Measurements from ENCODE around the gene ZHX3. TPM values are rescaled to one million over a fixed set of nuclear protein-coding genes. Genes with fewer than 3 reads are reported as not detected.

Gene ZHX3
- total and polyA plus RNA-seq, 2 donors (not counting 1 experiment from before 2014, with no cell fraction given), result 4.3 to 22.2 TPM

- Histone ChIP-seq H3K9me3 (ENCODE audit: control extremely low read depth in 1 of 3, control insufficient read depth in 2 of 3, insufficient read depth in 1 of 3, low read length in 2 of 3) (no peaks in the 10 kb centered on the region), H3K4me1 (ENCODE audit: control insufficient read depth in 2 of 2, insufficient read depth in 2 of 2, low read length in 2 of 2) (peaks cover 6 to 13% of the 10 kb centered on the region in 2 donors), H3K9ac (ENCODE audit: low read length) (no peak overlapping the region), H3K36me3 (replicated peaks in 1 of 2; ENCODE audit: control extremely low read depth in 1 of 2, control insufficient read depth in 1 of 2, extremely low read depth in 1 of 2, insufficient read depth in 2 of 2, low read length in 1 of 2) (peaks cover 0 to 60% of the 10 kb centered on the region in 2 experiments), H3K4me3 (ENCODE audit: control extremely low read depth in 1 of 5, extremely low read depth in 1 of 5, insufficient read depth in 1 of 5, low read depth in 2 of 5, low read length in 4 of 5) (no peak overlapping the region), H3K4me2 (replicated peaks; ENCODE audit: low read depth, low read length, poor library complexity, severe bottlenecking) (no peak overlapping the region), H2AFZ (ENCODE audit: insufficient read depth, low read depth, low read length, poor library complexity, severe bottlenecking) (no peak overlapping the region), H3K27ac (ENCODE audit: low read length in 2 of 2) (no peak overlapping the region), H4K20me1 (ENCODE audit: control insufficient read depth, insufficient read depth, low read length, poor library complexity, severe bottlenecking) (no peaks in the 10 kb centered on the region), H3K27me3 (replicated peaks in 1 of 4; ENCODE audit: control extremely low read depth in 1 of 4, control insufficient read depth in 3 of 4, insufficient read depth in 4 of 4, low read length in 3 of 4) (no peaks in the 10 kb centered on the region), H3K79me2 (ENCODE audit: control insufficient read depth, insufficient read depth, low read length) (no peaks in the 10 kb centered on the region)
- no peaks in the 10 kb centered on the region for H3K27me3 Mint-ChIP-seq
- ChIA-PET CTCF (interaction anchor here (0.8 to 7.4 kb wide), 15 partner anchors 9 to 308 kb away, joined by 3 to 196 read pairs (median 8); partner anchors contain the start of gene LPIN3), POLR2A (no interaction called here)
- peaks cover 10% of the 10 kb centered on the region for H3K4me1 Mint-ChIP-seq
- TF ChIP-seq CTCF (IDR thresholded peaks at IDR 0.05) (no peak), EZH2 (IDR thresholded peaks at IDR 0.05; ENCODE audit: borderline replicate concordance, insufficient read depth, low read depth, low read length, poor library complexity, severe bottlenecking) (no peak)
- H3K9me3 Mint-ChIP-seq (ENCODE audit: insufficient read depth), result no peaks in the 10 kb centered on the region
- intact Hi-C loops (cut with micrococcal nuclease), result no loop called here
- H3K4me3 Mint-ChIP-seq, result no peak overlapping the region
- ATAC-seq (ENCODE audit: low read depth) (no peak), DNase-seq (no peak)
- WGBS (ENCODE audit: insufficient coverage), result 100% methylated on average over 3 of the region's 3 CpGs
- peak overlapping the region; percentile 24 for H3K27ac Mint-ChIP-seq
Measured at GRCh38 chr20:41171736-41172295, 145.7 kb downstream of the ZHX3 start.

- Histone ChIP-seq H3K4me3 (ENCODE audit: control extremely low read depth in 1 of 5, extremely low read depth in 1 of 5, insufficient read depth in 1 of 5, low read depth in 2 of 5, low read length in 4 of 5) (no peak overlapping the region), H3K36me3 (replicated peaks in 1 of 2; ENCODE audit: control extremely low read depth in 1 of 2, control insufficient read depth in 1 of 2, extremely low read depth in 1 of 2, insufficient read depth in 2 of 2, low read length in 1 of 2) (peaks cover 0 to 73% of the 10 kb centered on the region in 2 experiments), H3K4me2 (replicated peaks; ENCODE audit: low read depth, low read length, poor library complexity, severe bottlenecking) (no peak overlapping the region), H3K27me3 (replicated peaks in 1 of 4; ENCODE audit: control extremely low read depth in 1 of 4, control insufficient read depth in 3 of 4, insufficient read depth in 4 of 4, low read length in 3 of 4) (no peaks in the 10 kb centered on the region), H3K9ac (ENCODE audit: low read length) (no peak overlapping the region), H3K79me2 (ENCODE audit: control insufficient read depth, insufficient read depth, low read length) (no peaks in the 10 kb centered on the region), H3K9me3 (ENCODE audit: control extremely low read depth in 1 of 3, control insufficient read depth in 2 of 3, insufficient read depth in 1 of 3, low read length in 2 of 3) (no peaks in the 10 kb centered on the region), H4K20me1 (ENCODE audit: control insufficient read depth, insufficient read depth, low read length, poor library complexity, severe bottlenecking) (no peaks in the 10 kb centered on the region), H3K27ac (ENCODE audit: low read length in 2 of 2) (no peak overlapping the region), H3K4me1 (ENCODE audit: control insufficient read depth in 2 of 2, insufficient read depth in 2 of 2, low read length in 2 of 2) (peaks cover 6 to 13% of the 10 kb centered on the region in 2 donors), H2AFZ (ENCODE audit: insufficient read depth, low read depth, low read length, poor library complexity, severe bottlenecking) (no peak overlapping the region)
- Mint-ChIP-seq H3K9me3 (ENCODE audit: insufficient read depth) (no peaks in the 10 kb centered on the region), H3K4me3 (no peak overlapping the region), H3K27me3 (no peaks in the 10 kb centered on the region), H3K27ac (no peak overlapping the region), H3K4me1 (peaks cover 12% of the 10 kb centered on the region)
- ChIA-PET POLR2A (no interaction called here), CTCF (interaction anchor here (4.1 to 7.4 kb wide), 3 partner anchors 10 to 170 kb away, joined by 57 to 196 read pairs (median 64); partner anchors contain the start of gene LPIN3)
- TF ChIP-seq EZH2 (IDR thresholded peaks at IDR 0.05; ENCODE audit: borderline replicate concordance, insufficient read depth, low read depth, low read length, poor library complexity, severe bottlenecking), result no peak
- no peak for TF ChIP-seq CTCF (IDR thresholded peaks at IDR 0.05)
- DNase-seq (no peak), ATAC-seq (ENCODE audit: low read depth) (no peak)
- intact Hi-C loops (cut with micrococcal nuclease), result no loop called here
- 98% methylated on average over 6 of the region's 6 CpGs for WGBS (ENCODE audit: insufficient coverage)
Measured at GRCh38 chr20:41170386-41171105, 147.0 kb downstream of the ZHX3 start.

Measured in B cell (primary cell).